GM19023 (cell line): Measurements from ENCODE around the gene TANGO2.

Experiments used
- ATAC-seq: cut with Tn5 transposase; IDR thresholded peaks from one replicate; pipeline ENCODE4 v1.9.1; 2021; ENCODE audit warnings: mild to moderate bottlenecking, moderate library complexity; ENCODE audit not compliant: unreplicated experiment

The TANGO2 gene

DNA sequence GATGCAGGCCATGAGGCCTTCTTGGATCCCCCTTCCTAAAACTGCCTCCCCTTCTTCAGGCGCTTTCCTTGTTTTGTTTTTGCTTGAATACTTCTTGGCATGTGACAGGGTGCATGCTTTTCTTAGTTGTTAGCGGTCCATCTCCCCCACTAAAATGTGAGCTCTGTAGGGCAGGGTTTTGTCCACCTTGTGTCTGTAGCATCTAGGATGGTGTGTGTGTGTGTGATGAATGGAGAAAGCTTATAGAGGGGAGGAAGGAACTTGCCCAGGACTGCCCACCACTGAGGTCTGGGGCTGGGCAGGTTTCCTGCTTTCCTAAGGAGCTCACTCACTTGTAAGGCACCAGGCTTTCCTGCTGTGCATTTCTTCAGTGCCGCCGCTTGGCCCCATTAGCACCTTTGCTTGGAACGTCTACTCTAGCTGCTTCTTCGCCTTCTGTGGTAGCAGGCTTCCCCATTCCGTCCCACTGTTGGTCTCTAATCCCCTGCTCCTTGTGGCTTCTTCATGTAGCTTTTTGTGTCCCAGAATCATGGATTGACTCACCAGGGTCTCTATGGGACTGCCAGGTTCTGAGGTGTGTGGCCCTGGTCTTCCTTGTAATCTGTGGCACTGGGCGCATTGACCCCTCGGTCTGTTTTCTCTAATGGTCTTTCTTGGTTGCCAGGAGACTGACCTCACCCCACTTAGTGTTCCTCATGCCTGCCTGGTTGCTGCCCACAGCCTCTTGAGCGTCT, 62.4 kb downstream of the TANGO2 start:
- no peak for ATAC-seq

- ATAC-seq = no peak
Measured at GRCh38 chr22:20083891-20084546, 63.1 kb downstream of the TANGO2 start.

DNA sequence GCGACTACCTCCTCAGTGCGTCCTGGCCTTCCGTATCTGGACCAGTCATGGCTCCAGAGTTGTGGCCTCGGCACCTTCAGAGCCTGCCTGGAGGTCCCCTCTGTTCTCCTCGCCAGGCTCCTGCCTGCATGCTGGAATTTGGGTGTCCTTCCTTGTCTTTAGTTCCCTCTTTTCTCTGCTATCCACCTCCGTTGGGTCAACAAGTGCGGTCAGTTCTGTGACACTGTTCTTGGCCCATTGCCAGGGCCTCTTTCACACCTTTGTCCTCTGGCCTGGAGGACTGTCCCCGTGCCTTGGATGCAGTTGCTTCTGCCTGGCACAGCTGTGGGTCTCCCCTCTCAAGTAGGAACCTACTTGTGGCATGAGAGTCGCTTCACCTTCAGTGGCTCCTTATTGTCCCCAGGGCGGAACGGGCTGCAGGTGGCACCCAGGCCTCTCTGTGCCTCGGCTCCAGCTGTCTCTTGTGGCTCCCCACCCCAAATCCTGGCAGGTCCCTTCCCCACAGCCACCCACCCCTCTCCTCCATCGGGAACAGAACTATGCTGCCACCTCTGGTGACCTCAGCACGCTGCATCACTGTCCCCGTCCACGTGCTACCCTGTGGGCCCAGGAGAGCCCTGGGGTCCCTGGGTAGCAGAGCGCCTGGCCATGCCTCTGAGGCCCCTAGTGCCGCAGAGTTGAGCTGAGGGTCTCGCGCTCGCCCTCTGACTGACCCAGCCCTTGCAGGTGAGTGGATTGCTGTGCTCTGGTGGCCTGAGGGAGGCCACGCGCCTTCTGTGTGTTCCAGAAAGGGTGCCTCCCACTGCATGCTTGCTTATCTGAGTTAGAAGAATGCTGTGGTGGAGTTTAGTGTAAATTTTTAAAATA, 63.9 kb downstream of the TANGO2 start:
- ATAC-seq = no peak

DNA sequence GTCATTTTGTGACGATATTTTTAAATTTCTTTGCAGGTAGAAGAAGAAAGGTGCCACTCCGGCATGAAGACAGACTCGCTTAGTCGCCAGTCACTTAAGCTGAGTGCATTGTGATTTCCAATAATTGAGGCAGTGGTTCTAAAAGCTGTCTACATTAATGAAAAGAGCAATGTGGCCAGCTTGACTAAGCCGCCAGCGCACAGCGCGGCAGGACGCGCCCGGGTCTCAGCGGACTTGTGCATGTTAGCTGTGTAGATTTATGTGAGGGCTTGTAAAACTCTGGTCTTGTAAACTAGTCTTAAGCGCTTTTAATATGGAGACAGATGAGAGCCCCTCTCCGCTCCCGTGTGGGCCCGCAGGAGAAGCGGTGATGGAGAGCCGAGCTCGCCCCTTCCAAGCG, 64.7 kb downstream of the TANGO2 start:
- no peak for ATAC-seq

DNA sequence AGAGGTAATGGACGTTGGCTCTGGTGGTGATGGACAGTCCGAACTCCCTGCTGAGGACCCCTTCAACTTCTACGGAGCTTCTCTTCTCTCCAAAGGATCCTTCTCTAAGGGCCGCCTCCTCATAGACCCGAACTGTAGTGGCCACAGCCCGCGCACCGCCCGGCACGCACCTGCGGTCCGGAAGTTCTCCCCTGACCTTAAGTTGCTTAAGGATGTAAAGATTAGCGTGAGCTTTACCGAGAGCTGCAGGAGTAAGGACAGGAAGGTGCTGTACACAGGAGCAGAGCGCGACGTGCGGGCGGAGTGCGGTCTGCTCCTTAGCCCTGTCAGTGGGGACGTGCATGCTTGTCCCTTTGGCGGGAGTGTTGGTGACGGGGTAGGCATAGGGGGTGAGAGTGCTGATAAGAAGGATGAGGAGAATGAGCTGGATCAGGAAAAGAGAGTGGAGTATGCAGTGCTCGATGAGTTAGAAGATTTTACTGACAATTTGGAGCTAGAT, 65.2 kb downstream of the TANGO2 start:
- ATAC-seq = no peak

DNA sequence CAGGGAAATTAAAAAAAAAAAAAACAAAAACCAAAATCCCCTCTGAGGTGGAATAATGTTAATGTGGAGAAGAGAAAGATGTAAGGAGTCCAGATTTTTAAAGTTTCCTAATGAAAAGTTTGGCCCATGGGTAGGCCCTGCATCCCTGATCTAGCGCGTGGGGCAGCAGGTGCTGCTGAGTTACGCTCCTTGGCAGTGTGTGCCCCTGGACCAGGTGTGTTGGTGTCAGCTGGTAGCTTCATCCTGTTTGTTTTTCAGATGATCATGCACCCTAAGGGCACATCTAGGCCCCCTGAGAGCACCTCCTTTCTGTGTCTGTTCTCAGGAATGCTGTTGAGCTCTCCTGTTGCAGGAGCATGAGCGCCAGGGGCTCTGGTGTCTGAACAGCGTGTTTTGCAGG, 65.9 kb downstream of the TANGO2 start:
- ATAC-seq = no peak

- no peak for ATAC-seq
Measured at GRCh38 chr22:20087319-20088262, 66.7 kb downstream of the TANGO2 start.

DNA sequence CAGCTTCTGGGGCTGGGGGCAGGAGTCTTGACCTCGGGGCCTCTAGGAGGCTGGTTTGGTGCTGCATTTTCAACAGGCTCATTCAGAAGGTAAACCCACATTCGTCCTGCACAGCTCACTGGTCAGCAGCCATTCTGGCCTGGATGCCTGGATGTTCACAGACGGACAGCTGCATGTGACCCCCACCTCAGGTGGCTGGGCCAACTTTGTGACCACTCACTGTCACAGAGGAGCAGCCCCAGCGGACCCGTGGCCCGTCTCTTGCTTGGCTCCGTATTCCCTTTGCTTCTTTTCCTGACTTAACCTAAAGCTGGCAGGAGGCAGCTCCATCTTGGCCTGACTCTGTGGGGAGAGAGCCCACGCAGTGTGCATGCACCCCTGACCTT, 67.3 kb downstream of the TANGO2 start:
- no peak for ATAC-seq

DNA sequence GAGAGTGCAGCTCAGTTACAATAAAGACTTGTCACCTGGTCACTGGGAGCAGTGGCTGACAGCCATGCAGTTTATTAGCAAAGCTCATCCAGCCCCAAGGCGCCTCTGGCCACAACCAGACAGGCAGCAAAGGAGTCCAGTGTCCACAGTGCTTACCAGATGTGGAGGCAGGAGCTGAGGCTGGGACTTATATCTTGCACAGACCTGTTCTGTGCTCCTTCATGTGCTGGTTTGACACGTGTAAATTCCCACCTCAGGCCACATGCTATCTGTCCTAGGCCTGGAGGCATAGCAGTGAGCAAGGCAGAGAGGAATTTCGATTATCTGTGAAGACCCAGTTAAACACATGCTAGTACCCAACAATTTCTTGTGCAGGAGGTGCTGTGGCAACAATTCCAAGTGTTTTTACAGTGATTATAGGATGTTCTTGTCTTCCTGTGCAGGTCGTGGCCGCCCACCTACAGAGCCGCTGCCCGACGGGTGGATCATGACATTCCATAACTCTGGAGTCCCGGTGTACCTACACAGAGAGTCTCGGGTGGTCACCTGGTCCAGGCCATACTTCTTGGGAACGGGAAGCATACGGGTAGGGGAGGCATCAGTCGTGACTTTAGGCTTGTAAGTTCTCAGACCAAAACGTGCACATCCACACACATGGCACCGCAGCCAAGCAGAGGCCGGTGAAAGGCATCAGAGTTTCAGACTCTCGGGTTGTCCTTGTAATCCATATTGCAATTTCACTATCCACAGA, 68.5 kb downstream of the TANGO2 start:
- no peak for ATAC-seq

DNA sequence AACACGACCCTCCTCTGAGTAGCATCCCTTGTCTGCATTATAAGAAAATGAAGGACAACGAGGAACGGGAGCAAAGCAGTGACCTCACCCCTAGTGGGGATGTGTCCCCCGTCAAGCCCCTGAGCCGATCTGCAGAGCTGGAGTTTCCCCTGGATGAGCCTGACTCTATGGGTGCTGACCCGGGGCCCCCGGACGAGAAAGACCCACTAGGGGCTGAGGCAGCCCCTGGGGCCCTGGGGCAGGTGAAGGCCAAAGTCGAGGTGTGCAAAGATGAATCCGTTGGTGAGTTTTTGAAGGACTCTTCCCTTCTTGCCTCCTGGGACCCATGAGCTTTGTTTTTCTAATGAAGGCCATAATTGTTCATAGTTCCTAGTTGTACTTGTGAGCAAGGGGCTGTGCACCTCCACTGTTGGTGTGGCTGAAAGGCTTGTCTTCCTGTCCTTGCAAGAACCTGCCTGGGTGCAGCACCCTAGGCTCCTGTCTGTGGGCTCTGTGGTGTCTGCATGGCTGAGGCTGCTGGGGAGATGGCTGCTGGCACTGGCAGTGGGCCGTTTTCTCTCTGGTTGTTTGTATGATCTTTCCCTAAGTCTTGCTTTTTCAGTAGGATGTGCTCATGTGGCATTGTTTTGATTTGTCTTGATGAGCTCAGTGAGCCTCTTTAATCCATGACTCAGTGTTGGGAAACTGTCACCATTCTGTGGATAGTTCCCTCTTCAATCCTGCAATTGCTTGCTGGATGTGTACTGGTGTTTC, 69.2 kb downstream of the TANGO2 start:
- ATAC-seq = no peak

- ATAC-seq = no peak
Measured at GRCh38 chr22:20090730-20091240, 69.9 kb downstream of the TANGO2 start.

DNA sequence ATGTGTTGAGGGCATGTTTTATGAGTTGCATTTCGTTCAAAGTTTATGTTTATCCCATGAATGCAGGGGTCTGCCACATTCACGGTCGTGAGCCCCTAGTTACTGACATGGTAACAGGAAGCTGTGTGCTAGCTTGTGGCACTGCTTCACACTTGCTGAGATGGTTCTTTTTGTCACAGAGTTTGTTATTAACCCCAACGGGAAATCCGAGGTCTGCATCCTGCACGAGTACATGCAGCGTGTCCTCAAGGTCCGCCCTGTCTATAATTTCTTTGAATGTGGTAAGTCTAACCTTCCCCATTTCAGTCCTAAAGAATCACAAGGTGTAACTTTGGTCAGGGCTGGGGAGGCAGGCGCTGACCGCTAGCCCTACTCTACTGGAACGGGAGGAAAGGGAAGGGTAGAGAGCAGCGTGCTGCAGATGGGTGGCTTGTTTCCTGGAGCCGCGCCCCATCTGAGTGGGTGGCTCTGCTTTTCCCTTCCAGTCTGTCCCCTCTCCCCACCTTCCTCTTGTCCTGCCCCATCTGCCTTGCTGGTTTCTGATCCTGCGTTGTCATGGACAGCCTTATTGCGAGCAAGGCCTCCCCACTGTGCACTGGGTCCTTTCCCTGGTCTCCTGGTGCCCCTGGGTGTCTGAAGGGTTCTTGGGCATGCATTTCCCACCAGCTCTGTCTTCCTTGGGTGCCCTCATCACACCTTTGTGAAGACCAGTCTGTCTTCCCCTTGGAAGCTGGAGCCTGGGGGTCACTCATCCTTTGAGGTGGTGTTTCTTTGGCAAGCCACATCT, 71.0 kb downstream of the TANGO2 start:
- no peak for ATAC-seq

GRCh38 chr22:20092477-20092854, 71.6 kb downstream of the TANGO2 start:
- no peak for ATAC-seq

DNA sequence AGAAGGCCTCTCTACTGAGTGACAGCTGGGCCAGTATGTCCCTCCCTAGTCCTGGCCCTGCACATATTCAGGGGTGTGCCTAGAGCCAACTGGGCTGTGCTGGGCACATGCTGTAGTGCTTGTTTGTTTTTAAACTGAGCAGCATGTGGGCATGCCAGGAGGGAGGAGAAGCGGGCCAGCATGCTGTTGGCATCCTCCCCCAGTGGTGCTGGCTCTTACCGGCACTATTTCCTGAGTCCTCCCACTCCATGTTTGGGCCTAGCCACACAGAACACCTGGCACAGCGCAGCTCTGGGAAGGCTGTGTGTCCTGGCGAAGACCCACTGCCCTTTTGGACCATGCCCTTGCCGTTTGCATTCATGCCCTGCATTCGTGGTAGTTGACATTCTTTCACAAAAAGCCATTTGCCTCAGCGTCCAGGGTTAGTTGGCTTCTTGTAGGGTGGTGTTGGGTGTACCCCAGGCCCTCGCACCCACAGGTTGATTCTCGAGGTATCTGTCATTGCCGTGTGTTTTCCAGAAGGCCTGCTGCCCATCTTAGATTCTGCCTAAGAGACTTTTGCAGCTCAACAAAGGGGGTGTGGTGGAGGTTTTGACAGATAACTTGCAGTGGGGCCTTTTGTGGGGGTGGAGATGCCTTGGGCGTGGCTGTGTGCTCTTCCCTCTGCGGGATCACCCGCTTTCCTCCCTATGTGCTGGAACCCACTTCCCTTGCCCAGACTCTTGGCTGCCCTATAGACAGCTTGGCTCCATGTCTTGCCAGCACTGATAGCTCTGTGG, 72.7 kb downstream of the TANGO2 start:
- no peak for ATAC-seq

DNA sequence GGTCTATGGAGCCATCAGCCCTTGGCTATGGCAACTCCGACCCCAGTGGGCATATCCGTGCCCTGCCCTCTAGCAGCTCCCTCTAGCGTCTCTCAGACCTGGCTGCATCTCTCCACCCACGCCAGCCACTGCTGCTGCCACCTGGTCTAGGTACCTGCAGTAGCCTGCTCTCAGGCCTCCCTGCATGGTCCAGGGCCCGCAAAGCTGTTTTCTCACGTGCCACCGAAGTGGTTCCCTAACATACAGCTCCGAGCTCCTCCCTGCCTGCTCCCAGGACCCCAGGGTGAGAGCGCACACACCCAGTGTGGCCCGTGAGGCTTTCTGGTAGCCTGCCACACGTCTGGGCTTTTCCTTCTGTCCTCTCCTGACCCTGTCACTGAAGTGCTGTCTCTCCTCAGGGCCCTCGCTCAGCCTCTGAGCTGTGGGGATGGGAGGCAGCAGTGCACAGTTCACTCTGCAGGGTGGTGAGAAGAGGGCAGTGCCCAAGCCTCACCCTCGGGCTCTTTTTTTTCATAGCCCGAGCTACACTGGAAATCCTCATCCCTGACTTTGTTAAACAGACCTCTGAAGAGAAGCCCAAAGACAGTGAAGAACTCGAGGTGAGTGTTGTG, 73.4 kb downstream of the TANGO2 start:
- ATAC-seq = no peak

GRCh38 chr22:20095521-20095920, 74.6 kb downstream of the TANGO2 start:
- ATAC-seq = no peak
